Upper lobe of right lung (tissue), 1 donor: ENCODE results near the gene DAPK2. TPM values are rescaled to one million over a fixed set of nuclear protein-coding genes. Genes with fewer than 3 reads are reported as not detected.
"Not testable (repeated sequence)": the region's sequence is repeated elsewhere in the genome, so short reads cannot be mapped to it uniquely, and the experiment has no call there.

ENCODE experiments used
- ATAC-seq: fragments of 200-7000 bp; cut with Tn5 transposase; one replicate; pipeline ENCODE4 v1.9.1; 2020; ENCODE audit warnings: mild to moderate bottlenecking, moderate library complexity
- DNase-seq: peaks from one replicate; pipeline ENCODE4 v3.0.0-alpha.2; 2020
- H3K27ac ChIP-seq: fragments of 200-600 bp; one replicate; pipeline ENCODE4 v1.8.0; 2022
- H3K27me3 ChIP-seq: fragments of 200-600 bp; one replicate; pipeline ENCODE4 v1.8.0; 2022; ENCODE audit warnings: mild to moderate bottlenecking
- H3K36me3 ChIP-seq: fragments of 200-600 bp; one replicate; pipeline ENCODE4 v1.8.0; 2022
- H3K4me1 ChIP-seq: fragments of 200-600 bp; one replicate; pipeline ENCODE4 v1.8.0; 2022
- H3K4me3 ChIP-seq: fragments of 200-600 bp; one replicate; pipeline ENCODE4 v1.8.0; 2022; ENCODE audit warnings: mild to moderate bottlenecking
- H3K9me3 ChIP-seq: fragments of 200-600 bp; one replicate; pipeline ENCODE4 v1.8.0; 2022
- intact Hi-C: fragments of 100-400 bp; cut with DNase I; formaldehyde crosslinking; loops from one replicate; pipeline ENCODE4 v1.11.0; 2022
- total RNA-seq: library from RNA; stranded (reverse); fragmentation: NEBNext Ultra II Directional; extraction: Animal tissue kit (Norgen Biotek cat#: 25700); gene quantifications from one replicate; pipeline ENCODE4 v1.2.1, GENCODE V29; 2021
- TF ChIP-seq, protein P1 (sequence below): fragments of 200-600 bp; IDR thresholded peaks from one replicate; pipeline ENCODE4 v1.8.0; 2022; ENCODE audit warnings: antibody characterized with exemption
- donor health status: DM: no; HTN: yes; CAD: no; lungs with severe emphysema.

Gene DAPK2
- total RNA-seq, 1 donor from 2014 or later, result 73.3 TPM

DNA sequence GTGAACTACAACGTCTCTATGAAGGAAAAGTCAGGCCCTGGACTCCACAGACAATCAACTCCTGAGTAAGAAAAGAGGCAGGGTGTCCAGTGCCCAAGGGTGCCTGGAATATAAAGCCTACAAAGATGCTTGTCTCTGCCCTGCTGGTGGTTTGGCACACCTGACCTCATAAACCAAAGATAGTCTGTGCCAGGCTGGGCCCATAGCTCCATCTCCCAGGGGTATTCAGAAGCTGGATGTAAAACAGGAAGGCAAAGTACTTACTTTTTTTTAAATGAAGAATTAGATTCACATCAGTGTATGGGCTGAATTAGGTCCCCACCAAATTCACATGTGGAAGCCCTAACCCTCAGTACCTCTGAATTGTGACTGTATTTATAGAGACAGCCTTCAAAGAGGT lies 146.0 kb downstream of the DAPK2 start:
- no peaks in the 10 kb centered on the region for H3K27me3 ChIP-seq
- no peak overlapping the region for H3K4me3 ChIP-seq
- H3K27ac ChIP-seq, result no peak overlapping the region
- TF ChIP-seq, protein P1, sequence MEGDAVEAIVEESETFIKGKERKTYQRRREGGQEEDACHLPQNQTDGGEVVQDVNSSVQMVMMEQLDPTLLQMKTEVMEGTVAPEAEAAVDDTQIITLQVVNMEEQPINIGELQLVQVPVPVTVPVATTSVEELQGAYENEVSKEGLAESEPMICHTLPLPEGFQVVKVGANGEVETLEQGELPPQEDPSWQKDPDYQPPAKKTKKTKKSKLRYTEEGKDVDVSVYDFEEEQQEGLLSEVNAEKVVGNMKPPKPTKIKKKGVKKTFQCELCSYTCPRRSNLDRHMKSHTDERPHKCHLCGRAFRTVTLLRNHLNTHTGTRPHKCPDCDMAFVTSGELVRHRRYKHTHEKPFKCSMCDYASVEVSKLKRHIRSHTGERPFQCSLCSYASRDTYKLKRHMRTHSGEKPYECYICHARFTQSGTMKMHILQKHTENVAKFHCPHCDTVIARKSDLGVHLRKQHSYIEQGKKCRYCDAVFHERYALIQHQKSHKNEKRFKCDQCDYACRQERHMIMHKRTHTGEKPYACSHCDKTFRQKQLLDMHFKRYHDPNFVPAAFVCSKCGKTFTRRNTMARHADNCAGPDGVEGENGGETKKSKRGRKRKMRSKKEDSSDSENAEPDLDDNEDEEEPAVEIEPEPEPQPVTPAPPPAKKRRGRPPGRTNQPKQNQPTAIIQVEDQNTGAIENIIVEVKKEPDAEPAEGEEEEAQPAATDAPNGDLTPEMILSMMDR, result no peak
- H3K9me3 ChIP-seq, result no peaks in the 10 kb centered on the region
- H3K4me1 ChIP-seq, result peaks cover 24% of the 10 kb centered on the region
- intact Hi-C loops, result no loop called here
- DNase-seq (no peak), ATAC-seq (no peak)
- H3K36me3 ChIP-seq, result no peaks in the 10 kb centered on the region

DNA sequence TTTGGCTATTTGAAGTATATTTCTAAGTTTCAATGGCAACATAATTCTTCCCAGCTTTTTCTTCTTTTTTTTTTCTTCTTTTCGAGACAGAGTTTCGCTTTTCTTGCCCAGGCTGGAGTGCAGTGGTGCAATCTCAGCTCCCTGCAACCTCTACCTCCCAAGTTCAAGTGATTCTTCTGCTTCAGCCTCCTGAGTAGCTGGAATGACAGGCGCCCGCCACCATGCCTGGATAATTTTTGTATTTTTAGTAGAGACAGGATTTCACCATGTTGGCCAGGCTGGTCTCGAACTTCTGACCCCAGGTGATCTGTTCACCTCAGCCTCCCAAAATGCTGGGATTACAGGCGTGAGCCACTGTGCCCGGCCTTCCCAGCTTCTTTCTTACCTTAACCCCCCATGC lies 146.7 kb downstream of the DAPK2 start:
- H3K9me3 ChIP-seq, DNase-seq, H3K4me3 ChIP-seq, H3K36me3 ChIP-seq, ATAC-seq, H3K27me3 ChIP-seq: not testable (repeated sequence)
- intact Hi-C loops, result loop anchor here (10.0 kb wide), 1 partner anchor 145 kb away; no protein-coding TSS in a partner anchor
- H3K27ac ChIP-seq, result peak overlapping the region; percentile 42
- H3K4me1 ChIP-seq, result peaks cover 24% of the 10 kb centered on the region

DNA sequence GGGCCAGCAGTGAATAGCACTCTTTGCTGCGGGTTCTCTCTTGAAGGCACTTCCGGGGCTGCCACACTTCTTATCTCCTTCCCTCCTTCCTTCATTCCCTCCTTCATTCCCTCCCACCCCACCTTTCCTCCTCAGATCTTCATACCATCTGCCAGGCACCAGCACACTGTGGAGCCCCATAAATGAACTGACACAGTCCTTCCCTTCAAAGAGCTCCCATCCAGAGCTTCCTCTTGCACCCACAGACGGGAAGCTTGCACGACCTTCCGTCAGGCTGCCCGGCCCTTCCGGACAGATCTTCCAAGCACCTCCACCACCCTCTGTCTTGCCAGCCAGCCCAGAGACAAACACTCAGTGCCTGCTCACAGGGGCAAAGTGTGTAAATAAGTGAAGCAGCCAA lies 147.1 kb downstream of the DAPK2 start:
- DNase-seq (no peak), ATAC-seq (peak; percentile 63)
- H3K27ac ChIP-seq, result peak overlapping the region; percentile 42

DNA sequence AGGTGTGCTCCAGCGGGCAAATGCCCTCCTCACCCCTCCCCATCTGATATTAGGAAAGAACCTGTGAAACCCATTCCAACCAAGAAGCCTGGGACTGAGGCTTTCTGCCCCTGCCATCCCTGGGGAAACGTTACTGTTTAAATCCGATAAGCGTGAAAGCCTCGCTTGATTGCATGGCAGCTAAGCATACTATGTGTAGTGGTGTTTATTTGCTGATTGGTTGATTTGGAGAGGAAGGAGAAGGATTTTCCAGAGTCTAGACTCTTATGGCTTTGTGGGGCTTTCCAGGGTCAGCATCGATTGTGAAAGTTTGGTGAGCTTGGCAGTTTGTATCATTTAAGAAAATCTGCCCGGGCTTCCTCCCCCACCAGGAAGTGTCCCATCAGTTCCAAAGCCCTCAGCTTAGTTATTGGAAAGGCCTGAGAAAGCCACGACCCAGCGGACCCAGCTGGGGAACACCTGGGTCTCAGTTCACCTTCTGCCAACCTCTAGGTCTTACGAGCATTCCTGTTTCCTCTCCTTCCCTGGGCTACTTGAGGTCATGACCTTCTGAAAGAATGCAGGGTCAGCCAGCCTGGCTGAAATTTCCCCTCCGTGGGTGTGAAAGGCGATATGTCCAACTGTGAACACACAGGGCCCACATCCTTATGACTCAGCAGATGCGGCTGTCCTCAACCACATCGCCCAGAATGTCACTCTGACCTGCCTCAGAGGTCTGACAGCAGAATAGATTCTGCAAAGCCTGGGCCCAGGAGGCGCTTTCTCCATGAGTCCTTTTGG lies 149.8 kb downstream of the DAPK2 start:
- intact Hi-C loops, result loop anchor here (10.0 kb wide), 1 partner anchor 142 kb away; no protein-coding TSS in a partner anchor
- TF ChIP-seq, protein P1, result no peak
- peak; percentile 56 for DNase-seq
- peak; percentile 45 for ATAC-seq
- H3K36me3 ChIP-seq, result no peaks in the 10 kb centered on the region
- no peak overlapping the region for H3K4me3 ChIP-seq
- H3K4me1 ChIP-seq, result peaks cover 34% of the 10 kb centered on the region
- peak overlapping the region; percentile 7 for H3K27ac ChIP-seq
- H3K27me3 ChIP-seq, result no peaks in the 10 kb centered on the region
- no peaks in the 10 kb centered on the region for H3K9me3 ChIP-seq

More for the DNA sequence above, 147.1 kb downstream of the DAPK2 start:
- TF ChIP-seq, protein P1, result no peak
- Histone ChIP-seq H3K4me1 (peaks cover 24% of the 10 kb centered on the region), H3K4me3 (no peak overlapping the region), H3K27me3 (no peaks in the 10 kb centered on the region), H3K9me3 (no peaks in the 10 kb centered on the region), H3K36me3 (no peaks in the 10 kb centered on the region)
- intact Hi-C loops, result loop anchor here (10.0 kb wide), 1 partner anchor 144 kb away; no protein-coding TSS in a partner anchor

DNA sequence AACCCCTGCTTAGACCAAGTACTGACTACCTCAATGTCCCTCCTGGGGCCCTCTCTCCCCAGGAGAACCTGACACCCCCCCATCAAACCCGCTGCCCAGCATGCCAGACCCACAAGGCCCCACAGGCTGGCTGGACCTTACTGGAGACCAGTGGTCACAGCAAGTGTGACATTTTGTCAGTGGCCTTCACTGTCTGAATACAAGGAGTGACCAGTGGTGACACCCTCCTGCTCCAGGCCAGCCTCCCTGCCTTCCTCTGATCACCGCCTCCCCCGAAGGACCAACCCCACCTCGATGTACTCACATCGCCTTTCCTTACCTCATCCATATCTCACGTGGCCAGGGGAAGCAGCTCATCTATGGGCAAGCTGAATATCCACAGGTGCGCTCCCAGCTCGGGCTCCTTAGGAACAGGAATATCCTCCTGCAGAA lies 150.5 kb downstream of the DAPK2 start:
- H3K4me3 ChIP-seq, result no peak overlapping the region
- no peaks in the 10 kb centered on the region for H3K9me3 ChIP-seq
- no peaks in the 10 kb centered on the region for H3K27me3 ChIP-seq
- intact Hi-C loops, result loop anchor here (10.0 kb wide), 1 partner anchor 141 kb away; no protein-coding TSS in a partner anchor
- TF ChIP-seq, protein P1, result no peak
- no peak for DNase-seq
- no peaks in the 10 kb centered on the region for H3K36me3 ChIP-seq
- no peak overlapping the region for H3K27ac ChIP-seq
- peaks cover 34% of the 10 kb centered on the region for H3K4me1 ChIP-seq
- ATAC-seq, result no peak

DNA sequence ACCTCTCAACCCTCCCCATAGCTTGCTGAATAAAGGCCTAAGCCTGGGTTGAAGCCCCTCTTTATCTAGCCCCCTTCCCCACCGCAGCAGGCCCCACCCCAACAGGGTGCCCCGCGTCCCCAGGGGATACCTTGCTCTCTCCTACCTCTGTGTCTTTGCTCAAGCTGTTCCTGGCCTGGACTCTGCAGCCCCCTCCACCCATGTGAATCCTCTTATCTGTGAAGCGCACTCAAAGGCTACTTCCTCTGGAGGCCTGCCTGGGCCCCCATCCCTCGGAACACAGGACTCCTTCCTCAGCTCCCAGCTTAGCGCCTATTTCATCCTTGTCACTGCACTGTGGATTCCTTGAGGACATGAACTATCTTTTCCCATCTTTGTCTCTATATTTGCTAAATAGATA lies 151.1 kb downstream of the DAPK2 start:
- H3K9me3 ChIP-seq, result no peaks in the 10 kb centered on the region
- H3K27me3 ChIP-seq, result no peaks in the 10 kb centered on the region
- no peak overlapping the region for H3K27ac ChIP-seq
- no peak for ATAC-seq
- DNase-seq, result peak; percentile 46
- no peaks in the 10 kb centered on the region for H3K36me3 ChIP-seq
- no peak overlapping the region for H3K4me3 ChIP-seq
- intact Hi-C loops, result loop anchor here (10.0 kb wide), 1 partner anchor 140 kb away; no protein-coding TSS in a partner anchor
- TF ChIP-seq, protein P1, result no peak
- peaks cover 34% of the 10 kb centered on the region for H3K4me1 ChIP-seq
